Measurements from ENCODE around the gene ZNF578.

Gene ZNF578

GRCh38 chr19:52492201-52492993, 39.0 kb downstream of the ZNF578 start:
- no peaks in the 10 kb centered on the region for H3K9me2 ChIP-seq (replicated peaks; ENCODE audit: insufficient read depth, low read length)

GRCh38 chr19:52492994-52493470, 39.7 kb downstream of the ZNF578 start:
- no peak overlapping the region for H3K4me3 ChIP-seq (ENCODE audit: low read length)
- H3K36me3 ChIP-seq (replicated peaks; ENCODE audit: insufficient read depth, low read length) = no peaks in the 10 kb centered on the region
- no peaks in the 10 kb centered on the region for H3K79me2 ChIP-seq (ENCODE audit: low read length)
- H3K9me3 ChIP-seq (replicated peaks; ENCODE audit: insufficient read depth, low read length) = no peaks in the 10 kb centered on the region
- H3K4me1 ChIP-seq (ENCODE audit: low read length) = no peaks in the 10 kb centered on the region
- no peaks in the 10 kb centered on the region for H4K20me1 ChIP-seq (ENCODE audit: insufficient read depth, low read length)
- H3F3A ChIP-seq (ENCODE audit: insufficient read depth, low read length) = no peaks in the 10 kb centered on the region
- no peak overlapping the region for H3K9ac ChIP-seq (ENCODE audit: low read length)
- no peak overlapping the region for H2AFZ ChIP-seq (ENCODE audit: low read length)
- no peaks in the 10 kb centered on the region for H3K27me3 ChIP-seq (replicated peaks; ENCODE audit: insufficient read depth, low read length)
- TF ChIP-seq EZH2phosphoT487 (IDR thresholded peaks at IDR 0.05; ENCODE audit: low read length) = no peak
- no peak for TF ChIP-seq CTCF (IDR thresholded peaks at IDR 0.05; ENCODE audit: low read length)
- no peak for TF ChIP-seq EZH2 (optimal IDR thresholded peaks at IDR 0.05; ENCODE audit: low read depth, low read length)
- no peak overlapping the region for H3K4me2 ChIP-seq (ENCODE audit: low read depth, low read length)
- DNase-seq = no peak
- no peaks in the 10 kb centered on the region for H3K9me2 ChIP-seq (replicated peaks; ENCODE audit: insufficient read depth, low read length)
- no peak overlapping the region for H3K27ac ChIP-seq (ENCODE audit: low read length)

More at GRCh38 chr19:52492201-52492993, 39.0 kb downstream of the ZNF578 start:
- Histone ChIP-seq H3K4me3 (ENCODE audit: low read length) (no peak overlapping the region), H4K20me1 (ENCODE audit: insufficient read depth, low read length) (no peaks in the 10 kb centered on the region), H3K4me1 (ENCODE audit: low read length) (no peaks in the 10 kb centered on the region), H3K9ac (ENCODE audit: low read length) (no peak overlapping the region), H2AFZ (ENCODE audit: low read length) (no peak overlapping the region), H3K4me2 (ENCODE audit: low read depth, low read length) (no peak overlapping the region), H3K36me3 (replicated peaks; ENCODE audit: insufficient read depth, low read length) (no peaks in the 10 kb centered on the region), H3K9me3 (replicated peaks; ENCODE audit: insufficient read depth, low read length) (no peaks in the 10 kb centered on the region), H3F3A (ENCODE audit: insufficient read depth, low read length) (no peaks in the 10 kb centered on the region), H3K27ac (ENCODE audit: low read length) (no peak overlapping the region), H3K27me3 (replicated peaks; ENCODE audit: insufficient read depth, low read length) (no peaks in the 10 kb centered on the region), H3K79me2 (ENCODE audit: low read length) (no peaks in the 10 kb centered on the region)
- no peak for DNase-seq
- TF ChIP-seq CTCF (IDR thresholded peaks at IDR 0.05; ENCODE audit: low read length) = no peak
- TF ChIP-seq EZH2 (optimal IDR thresholded peaks at IDR 0.05; ENCODE audit: low read depth, low read length) = no peak
- no peak for TF ChIP-seq EZH2phosphoT487 (IDR thresholded peaks at IDR 0.05; ENCODE audit: low read length)

GRCh38 chr19:52494518-52494917, 41.2 kb downstream of the ZNF578 start:
- Histone ChIP-seq H3K9ac (ENCODE audit: low read length) (no peak overlapping the region), H3K4me1 (ENCODE audit: low read length) (no peaks in the 10 kb centered on the region), H3K27me3 (replicated peaks; ENCODE audit: insufficient read depth, low read length) (no peaks in the 10 kb centered on the region), H3K9me3 (replicated peaks; ENCODE audit: insufficient read depth, low read length) (no peaks in the 10 kb centered on the region), H4K20me1 (ENCODE audit: insufficient read depth, low read length) (no peaks in the 10 kb centered on the region), H3K4me3 (ENCODE audit: low read length) (no peak overlapping the region), H2AFZ (ENCODE audit: low read length) (no peak overlapping the region), H3F3A (ENCODE audit: insufficient read depth, low read length) (no peaks in the 10 kb centered on the region), H3K79me2 (ENCODE audit: low read length) (no peaks in the 10 kb centered on the region), H3K4me2 (ENCODE audit: low read depth, low read length) (no peak overlapping the region), H3K27ac (ENCODE audit: low read length) (no peak overlapping the region), H3K36me3 (replicated peaks; ENCODE audit: insufficient read depth, low read length) (no peaks in the 10 kb centered on the region), H3K9me2 (replicated peaks; ENCODE audit: insufficient read depth, low read length) (no peaks in the 10 kb centered on the region)
- TF ChIP-seq CTCF (IDR thresholded peaks at IDR 0.05; ENCODE audit: low read length) (no peak), EZH2 (optimal IDR thresholded peaks at IDR 0.05; ENCODE audit: low read depth, low read length) (no peak), EZH2phosphoT487 (IDR thresholded peaks at IDR 0.05; ENCODE audit: low read length) (no peak)
- no peak for DNase-seq

All from MM.1S (cell line).